Neural cell (in vitro differentiated cells): ENCODE data around the gene GOLPH3L. TPM values are rescaled to one million over a fixed set of nuclear protein-coding genes. Genes with fewer than 3 reads are reported as not detected.
"Not testable (repeated sequence)": the region's sequence is repeated elsewhere in the genome, so short reads cannot be mapped to it uniquely, and the experiment has no call there.

Experiments used
- H2AFZ ChIP-seq: fragments of 200-600, 300-800 bp; sonication (generic), shearing (Covaris generic); 2 replicates; pipeline ENCODE4 v1.6.0; 2014; ENCODE audit warnings: low read depth, mild to moderate bottlenecking, antibody characterized with exemption, low read length, moderate library complexity
- H3F3A ChIP-seq: fragments of 200-600 bp; shearing (Covaris generic); 2 replicates; pipeline ENCODE4 v1.6.1; 2016; ENCODE audit warnings: mild to moderate bottlenecking, moderate library complexity, mixed read lengths, antibody characterized with exemption, low read length; ENCODE audit not compliant: insufficient read depth, poor library complexity, severe bottlenecking
- H3K27ac ChIP-seq: fragments of 200-600, 300-800 bp; sonication (generic), shearing (Covaris generic); 2 replicates; pipeline ENCODE4 v1.5.1; 2014; ENCODE audit warnings: mild to moderate bottlenecking, low read length, moderate library complexity
- H3K27me3 ChIP-seq: fragments of 300-800, 200-600 bp; sonication (generic), shearing (Covaris generic); 2 replicates; pipeline ENCODE4 v1.6.0; 2014; ENCODE audit warnings: mild to moderate bottlenecking, low read depth, low read length, moderate library complexity; ENCODE audit not compliant: insufficient read depth
- H3K36me3 ChIP-seq: fragments of 300-800, 200-600 bp; sonication (generic), shearing (Covaris generic); 2 replicates; pipeline ENCODE4 v1.5.1; 2014; ENCODE audit warnings: mild to moderate bottlenecking, antibody characterized with exemption, low read length, moderate library complexity; ENCODE audit not compliant: insufficient read depth
- H3K4me2 ChIP-seq: fragments of 300-800, 200-600 bp; sonication (generic), shearing (Covaris generic); 2 replicates; pipeline ENCODE4 v1.6.0; 2014; ENCODE audit warnings: mild to moderate bottlenecking, low read length
- H3K4me3 ChIP-seq: fragments of 300-800, 200-600 bp; sonication (generic), shearing (Covaris generic); 2 replicates; pipeline ENCODE4 v1.5.1; 2014; ENCODE audit warnings: mild to moderate bottlenecking, low read length, moderate library complexity
- H3K79me2 ChIP-seq: fragments of 200-600 bp; shearing (Covaris generic); replicated peaks from 2 replicates; pipeline ENCODE4 v1.6.0; 2014; ENCODE audit warnings: mild to moderate bottlenecking, low read length, moderate library complexity; ENCODE audit not compliant: insufficient read depth
- H3K9ac ChIP-seq: fragments of 300-800, 200-600 bp; sonication (generic), shearing (Covaris generic); 2 replicates; pipeline ENCODE4 v1.6.1; 2016; ENCODE audit warnings: mild to moderate bottlenecking, low read length, mixed read lengths
- H3K9me2 ChIP-seq: fragments of 200-600 bp; shearing (Covaris generic); 2 replicates; pipeline ENCODE4 v1.6.1; 2016; ENCODE audit warnings: mild to moderate bottlenecking, low read length, mixed read lengths; ENCODE audit not compliant: insufficient read depth
- H3K9me3 ChIP-seq: fragments of 200-600, 300-800 bp; sonication (generic), shearing (Covaris generic); 2 replicates; pipeline ENCODE4 v1.6.1; 2016; ENCODE audit warnings: mild to moderate bottlenecking, mixed run types, low read length, moderate library complexity, mixed read lengths
- H4K20me1 ChIP-seq: fragments of 200-600 bp; shearing (Covaris generic); 2 replicates; pipeline ENCODE4 v1.6.1; 2016; ENCODE audit warnings: mild to moderate bottlenecking, mixed run types; ENCODE audit not compliant: insufficient read depth
- CTCF ChIP-seq: fragments of 450-650 bp; IDR thresholded peaks from 2 replicates; pipeline ENCODE4 v1.5.1; 2014; ENCODE audit warnings: antibody characterized with exemption, mild to moderate bottlenecking, moderate library complexity; ENCODE audit not compliant: poor library complexity, severe bottlenecking
- EP300 ChIP-seq: fragments of 450-650 bp; conservative IDR thresholded peaks from 2 replicates; pipeline ENCODE4 v1.6.1; 2014; ENCODE audit warnings: antibody characterized with exemption, mild to moderate bottlenecking, moderate library complexity; ENCODE audit not compliant: poor library complexity, severe bottlenecking
- EZH2 ChIP-seq: fragments of 200-600, 300-800 bp; shearing (Covaris generic), sonication (generic); IDR thresholded peaks from 2 replicates; pipeline ENCODE4 v1.6.1; 2014; ENCODE audit warnings: antibody characterized with exemption, low read length, borderline replicate concordance, mild to moderate bottlenecking; ENCODE audit not compliant: insufficient read depth, poor library complexity, severe bottlenecking
- MXI1 ChIP-seq: fragments of 450-650 bp; conservative IDR thresholded peaks from 2 replicates; pipeline ENCODE4 v1.6.1; 2014; ENCODE audit warnings: antibody characterized with exemption, mild to moderate bottlenecking; ENCODE audit not compliant: poor library complexity, severe bottlenecking
- POLR2AphosphoS5 ChIP-seq: IDR thresholded peaks from 2 replicates; pipeline ENCODE4 v1.6.1; 2012
- REST ChIP-seq: IDR thresholded peaks from 2 replicates; pipeline ENCODE4 v1.6.1; 2012; ENCODE audit warnings: borderline replicate concordance
- SMC3 ChIP-seq: fragments of 450-650 bp; conservative IDR thresholded peaks from 2 replicates; pipeline ENCODE4 v1.6.1; 2014; ENCODE audit warnings: antibody characterized with exemption, mild to moderate bottlenecking, moderate library complexity; ENCODE audit not compliant: poor library complexity
- polyA plus RNA-seq: library from polyadenylated mRNA; depleted of rRNA; stranded (reverse); fragments of >200 nt; gene quantifications from 2 replicates; pipeline ENCODE4 v1.2.3, GENCODE V29; 2014

The GOLPH3L gene
- polyA plus RNA-seq, 1 donor from 2014 or later, result 7.0 TPM

- H2AFZ ChIP-seq, H3K36me3 ChIP-seq, H3K27ac ChIP-seq, H3K9ac ChIP-seq, H3K79me2 ChIP-seq, H3K4me3 ChIP-seq, H3F3A ChIP-seq, H3K27me3 ChIP-seq, H4K20me1 ChIP-seq, H3K4me2 ChIP-seq, H3K9me3 ChIP-seq, H3K9me2 ChIP-seq: not testable (repeated sequence)
These were observed 39.9 kb downstream of the GOLPH3L start for GRCh38 chr1:150657064-150657463.

GRCh38 chr1:150654635-150655034, 42.3 kb downstream of the GOLPH3L start:
- H2AFZ ChIP-seq, H3K36me3 ChIP-seq, H3F3A ChIP-seq, H3K9me3 ChIP-seq, H3K4me3 ChIP-seq, H4K20me1 ChIP-seq, H3K27me3 ChIP-seq, H3K9me2 ChIP-seq, H3K27ac ChIP-seq, H3K79me2 ChIP-seq, H3K9ac ChIP-seq, H3K4me2 ChIP-seq: not testable (repeated sequence)

GRCh38 chr1:150650193-150650592, 46.8 kb downstream of the GOLPH3L start:
- no peaks in the 10 kb centered on the region for H3K79me2 ChIP-seq
- H3F3A ChIP-seq, result no peaks in the 10 kb centered on the region
- H3K4me2 ChIP-seq, result no peak overlapping the region
- H4K20me1 ChIP-seq, result no peaks in the 10 kb centered on the region
- H3K27ac ChIP-seq, result no peak overlapping the region
- H3K36me3 ChIP-seq, result peaks cover 5% of the 10 kb centered on the region
- H3K9me3 ChIP-seq, result no peaks in the 10 kb centered on the region
- H3K9ac ChIP-seq, result no peak overlapping the region
- no peak overlapping the region for H3K4me3 ChIP-seq
- TF ChIP-seq REST (no peak), EZH2 (no peak), MXI1 (no peak), SMC3 (no peak), CTCF (no peak), POLR2AphosphoS5 (no peak), EP300 (no peak)
- H3K27me3 ChIP-seq, result no peaks in the 10 kb centered on the region
- no peaks in the 10 kb centered on the region for H3K9me2 ChIP-seq
- H2AFZ ChIP-seq, result no peak overlapping the region
